Smooth muscle cell (in vitro differentiated cells): ENCODE results near the gene MYL3. TPM values are rescaled to one million over a fixed set of nuclear protein-coding genes. Genes with fewer than 3 reads are reported as not detected.
"Not testable (repeated sequence)": the region's sequence is repeated elsewhere in the genome, so short reads cannot be mapped to it uniquely, and the experiment has no call there.

Source experiments
- DNase-seq: peaks from one replicate; lab custom pipeline; 2025; ENCODE audit not compliant: unreplicated experiment; lab: John Stamatoyannopoulos, UW
- H2AFZ ChIP-seq: fragments of 200-600 bp; sonication (generic); 2 replicates; pipeline ENCODE4 v1.6.0; 2016; ENCODE audit warnings: antibody characterized with exemption, low read depth, mild to moderate bottlenecking
- H3F3A ChIP-seq: fragments of 200-600 bp; sonication (generic); 2 replicates; pipeline ENCODE4 v1.6.0; 2017; ENCODE audit warnings: antibody characterized with exemption, low read depth
- H3K27ac ChIP-seq: fragments of 200-600 bp; sonication (generic); 2 replicates; pipeline ENCODE4 v1.5.1; 2016; ENCODE audit warnings: low read depth, mild to moderate bottlenecking
- H3K27me3 ChIP-seq: fragments of 200-600 bp; sonication (generic); 2 replicates; pipeline ENCODE4 v1.6.1; 2016; ENCODE audit warnings: low read depth, mild to moderate bottlenecking
- H3K36me3 ChIP-seq: fragments of 200-600 bp; sonication (generic); 2 replicates; pipeline ENCODE4 v1.5.1; 2016; ENCODE audit warnings: low read depth
- H3K4me1 ChIP-seq: fragments of 200-600 bp; sonication (generic); 2 replicates; pipeline ENCODE4 v1.5.1; 2016; ENCODE audit warnings: low read depth
- H3K4me2 ChIP-seq: fragments of 200-600 bp; sonication (generic); 2 replicates; pipeline ENCODE4 v1.6.0; 2016; ENCODE audit warnings: mild to moderate bottlenecking
- H3K4me3 ChIP-seq: fragments of 200-600 bp; sonication (generic); 2 replicates; pipeline ENCODE4 v1.5.1; 2016; ENCODE audit warnings: mild to moderate bottlenecking
- H3K79me2 ChIP-seq: fragments of 200-600 bp; sonication (generic); 2 replicates; pipeline ENCODE4 v1.6.0; 2016; ENCODE audit warnings: low read depth, mild to moderate bottlenecking
- H3K9ac ChIP-seq: fragments of 200-600 bp; sonication (generic); 2 replicates; pipeline ENCODE4 v1.6.0; 2016; ENCODE audit warnings: low read depth
- H3K9me3 ChIP-seq: fragments of 200-600 bp; sonication (generic); replicated peaks from 2 replicates; pipeline ENCODE4 v1.5.1; 2016; ENCODE audit warnings: low read depth
- H4K20me1 ChIP-seq: fragments of 200-600 bp; sonication (generic); 2 replicates; pipeline ENCODE4 v1.6.0; 2016; ENCODE audit warnings: low read depth
- CTCF ChIP-seq: fragments of 200-600 bp; sonication (generic); IDR thresholded peaks from 2 replicates; pipeline ENCODE4 v1.5.1; 2017; ENCODE audit warnings: borderline replicate concordance, mild to moderate bottlenecking, antibody characterized with exemption; ENCODE audit not compliant: insufficient read depth, poor library complexity, severe bottlenecking
- WGBS: methylation state at CpG from one replicate; pipeline ENCODE4 v1.1.7; 2016; ENCODE audit warnings: low lambda C conversion rate; 5-methylcytosine and 5-hydroxymethylcytosine counted together
- polyA plus RNA-seq: library from polyadenylated mRNA; unstranded; fragments of >200 nt; fragmentation: Nextera tagmentation; extraction: Ambion mirVana; gene quantifications from 2 replicates; pipeline ENCODE4 v1.2.1, GENCODE V29; 2016
- total RNA-seq: library from RNA; depleted of rRNA; stranded (reverse); fragments of >200 nt; gene quantifications from 2 replicates; pipeline ENCODE4 v1.2.3, GENCODE V29; 2014

The MYL3 gene
- total and polyA plus RNA-seq, 2 experiments from 2014 or later = 8.4 to 25.6 TPM

- Histone ChIP-seq H3K9me3 (no peaks in the 10 kb centered on the region), H3K27ac (no peak overlapping the region), H3F3A (no peaks in the 10 kb centered on the region), H3K27me3 (no peaks in the 10 kb centered on the region), H3K36me3 (peaks cover 3% of the 10 kb centered on the region), H4K20me1 (no peaks in the 10 kb centered on the region), H3K9ac (no peak overlapping the region), H3K4me2 (no peak overlapping the region), H3K4me3 (no peak overlapping the region), H3K4me1 (peaks cover 4% of the 10 kb centered on the region), H3K79me2 (no peaks in the 10 kb centered on the region), H2AFZ (no peak overlapping the region)
- TF ChIP-seq CTCF = no peak
- DNase-seq = no peak
These were observed 42.4 kb downstream of the MYL3 start for GRCh38 chr3:46820852-46821251.

GRCh38 chr3:46812237-46812791, 50.9 kb downstream of the MYL3 start:
- Histone ChIP-seq H3K9ac (no peak overlapping the region), H3K27ac (no peak overlapping the region), H3K79me2 (no peaks in the 10 kb centered on the region), H3K36me3 (no peaks in the 10 kb centered on the region), H4K20me1 (no peaks in the 10 kb centered on the region), H3F3A (no peaks in the 10 kb centered on the region), H3K4me2 (peak overlapping the region; percentile 88), H3K9me3 (no peaks in the 10 kb centered on the region), H3K4me3 (peak overlapping the region; percentile 49), H3K4me1 (peaks cover 5% of the 10 kb centered on the region), H2AFZ (peak overlapping the region; percentile 92), H3K27me3 (no peaks in the 10 kb centered on the region)
- peak; percentile 59 for DNase-seq
- TF ChIP-seq CTCF = no peak
- 7% methylated on average over 43 of the region's 46 CpGs for WGBS

GRCh38 chr3:46811615-46812236, 51.5 kb downstream of the MYL3 start:
- Histone ChIP-seq H2AFZ (peak overlapping the region; percentile 92), H3K27me3 (no peaks in the 10 kb centered on the region), H3K4me1 (peaks cover 5% of the 10 kb centered on the region), H3K4me2 (peak overlapping the region; percentile 88), H3K9ac (no peak overlapping the region), H3K79me2 (no peaks in the 10 kb centered on the region), H3K9me3 (no peaks in the 10 kb centered on the region), H3F3A (no peaks in the 10 kb centered on the region), H3K36me3 (no peaks in the 10 kb centered on the region), H4K20me1 (no peaks in the 10 kb centered on the region), H3K27ac (no peak overlapping the region), H3K4me3 (peak overlapping the region; percentile 49)
- DNase-seq = no peak
- 32% methylated on average over 15 of the region's 15 CpGs for WGBS
- no peak for TF ChIP-seq CTCF

GRCh38 chr3:46808766-46809165, 54.5 kb downstream of the MYL3 start:
- H4K20me1 ChIP-seq, H3K9ac ChIP-seq: not testable (repeated sequence)
- 85% methylated on average over 6 of the region's 6 CpGs for WGBS

More at GRCh38 chr3:46808766-46809165, 54.5 kb downstream of the MYL3 start:
- H3K27me3 ChIP-seq, H3K4me1 ChIP-seq, H3K27ac ChIP-seq, H2AFZ ChIP-seq, DNase-seq, H3F3A ChIP-seq, H3K4me2 ChIP-seq, H3K36me3 ChIP-seq, H3K4me3 ChIP-seq, H3K9me3 ChIP-seq, H3K79me2 ChIP-seq: not testable (repeated sequence)

Other genes starting within 250 kb of the MYL3 start
- 7.3 and 8.5 TPM in 2 replicates for gene ALS2CL, start 169.8 kb downstream of the MYL3 start, total RNA-seq
- 9.4 and 16.5 TPM in 2 replicates for gene ALS2CL, start 169.8 kb downstream of the MYL3 start, polyA plus RNA-seq
- gene TMIE, start 162.1 kb downstream of the MYL3 start, total RNA-seq = 0.36 and 0.67 TPM in 2 replicates
- 1.1 and 2.0 TPM in 2 replicates for gene TMIE, start 162.1 kb downstream of the MYL3 start, polyA plus RNA-seq
- gene PRSS50, start 145.6 kb downstream of the MYL3 start, total RNA-seq = 0.31 and 0.54 TPM in 2 replicates
- gene PRSS50, start 145.6 kb downstream of the MYL3 start, polyA plus RNA-seq = 0.45 and 0.73 TPM in 2 replicates
- 15.4 and 17.7 TPM in 2 replicates for gene PTH1R, start 14.3 kb upstream of the MYL3 start, total RNA-seq
- gene PTH1R, start 14.3 kb upstream of the MYL3 start, polyA plus RNA-seq = 39.2 and 50.6 TPM in 2 replicates
- gene CCDC12, start 113.3 kb upstream of the MYL3 start, total RNA-seq = 12.5 and 23.9 TPM in 2 replicates
- 52.4 and 69.0 TPM in 2 replicates for gene CCDC12, start 113.3 kb upstream of the MYL3 start, polyA plus RNA-seq
- gene NBEAL2, start 116.2 kb upstream of the MYL3 start, total RNA-seq = 11.0 and 11.9 TPM in 2 replicates
- 4.1 and 26.8 TPM in 2 replicates for gene NBEAL2, start 116.2 kb upstream of the MYL3 start, polyA plus RNA-seq